Stimulated activated CD8-positive, alpha-beta memory T cell treated with anti-CD3 and anti-CD28 coated beads, Interleukin-4, amount 100 ng/mL, for 48 hours (primary cell): Measurements from ENCODE around the gene MUC6.
A peak's percentile ranks its signal among the peaks of the same experiment; 100 is the strongest.

Experiments used
- DNase-seq: peaks from one replicate; pipeline ENCODE4 v3.0.0-alpha.2; 2020

The MUC6 gene

GRCh38 chr11:1071571-1072115 lies 35.1 kb upstream of the MUC6 start:
- no peak for DNase-seq

DNA sequence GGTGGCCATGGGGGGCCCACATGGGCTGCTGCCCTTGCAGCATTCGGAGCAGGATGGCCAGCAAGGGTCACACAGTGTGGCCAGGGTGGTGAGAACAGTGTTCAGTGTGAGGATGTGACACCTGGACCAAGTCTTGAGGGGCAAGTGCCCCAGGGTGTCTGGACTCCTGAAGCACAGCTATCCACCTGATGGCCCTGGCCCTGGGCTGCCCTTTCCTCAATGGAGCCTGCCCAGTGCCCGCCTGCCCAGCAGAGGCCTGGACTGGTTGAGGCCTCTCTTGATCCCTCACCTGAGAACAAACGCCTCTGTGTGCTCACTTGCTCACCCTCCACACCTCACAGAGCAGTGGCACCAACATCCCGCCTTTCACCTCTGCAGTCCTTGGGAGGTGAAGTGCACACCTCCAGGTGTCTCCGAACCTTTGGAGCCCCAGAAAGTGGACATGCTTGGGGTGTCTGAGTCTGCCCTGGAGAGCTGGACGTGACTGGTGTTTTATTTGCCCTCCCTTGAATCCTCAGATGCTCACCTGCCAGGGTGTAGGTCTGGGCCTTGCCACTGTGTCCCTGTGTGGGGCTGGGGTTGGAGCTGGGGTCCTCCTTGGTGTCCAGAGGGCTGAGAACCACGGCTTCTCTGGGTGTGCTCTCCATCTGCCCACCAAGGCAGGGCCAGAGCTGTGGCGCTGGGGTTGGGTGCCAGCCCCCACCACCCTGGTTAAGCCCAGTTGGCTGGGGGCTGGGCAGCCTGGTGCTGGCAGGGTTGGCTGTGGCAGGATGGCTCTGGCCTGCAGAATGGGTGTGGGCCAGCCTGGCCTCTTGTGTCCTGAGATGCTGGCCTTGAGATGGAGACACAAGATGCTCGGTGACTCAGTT lies 34.3 kb upstream of the MUC6 start:
- no peak for DNase-seq

DNA sequence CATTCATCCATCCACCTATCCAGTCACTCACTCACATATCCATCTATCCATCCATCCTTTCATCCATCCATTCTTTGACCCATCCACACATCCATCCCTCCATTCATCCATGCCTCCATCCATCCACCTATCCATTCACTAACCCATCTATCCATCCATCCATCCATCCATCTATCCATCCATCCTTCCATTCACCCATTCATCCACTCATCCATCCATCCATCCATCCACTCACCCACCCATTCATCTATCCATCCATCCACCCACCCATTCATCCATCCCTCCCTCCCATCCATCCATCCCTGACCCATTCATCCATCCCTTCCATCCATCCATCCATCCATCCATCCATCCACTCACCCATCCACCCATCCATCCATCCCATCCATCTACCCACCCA lies 33.2 kb upstream of the MUC6 start:
- no peak for DNase-seq

DNA sequence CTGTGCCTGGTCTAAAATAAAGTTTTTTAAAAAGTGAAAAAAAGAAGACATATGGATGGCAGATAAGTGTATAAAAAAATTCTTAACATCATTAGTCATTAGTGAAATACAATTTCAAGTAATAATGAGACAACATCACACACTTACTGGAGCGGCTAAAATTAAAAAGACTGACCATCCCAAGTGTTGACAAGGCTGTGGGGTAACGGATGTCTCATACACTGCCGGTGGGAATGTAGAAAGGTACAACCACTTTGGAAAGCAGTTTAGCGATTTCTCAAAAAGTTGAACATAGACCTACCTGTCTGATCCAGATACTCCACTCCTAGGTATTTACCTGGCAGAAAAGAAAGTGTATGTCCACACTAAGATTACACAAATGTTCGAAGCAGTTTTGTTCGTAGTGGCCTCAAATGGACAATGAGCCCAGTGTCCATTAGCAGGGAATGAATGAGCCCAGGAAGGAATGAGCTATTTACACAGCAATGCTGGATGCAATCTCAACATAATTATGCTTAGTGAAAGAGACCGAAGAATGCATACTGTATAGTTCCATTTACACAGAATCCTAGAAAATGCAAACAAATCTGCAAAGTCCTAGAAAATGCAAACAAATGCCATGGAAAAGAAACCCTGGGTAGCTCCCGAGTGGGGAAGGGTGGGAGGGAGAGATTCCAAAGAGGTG lies 31.4 kb upstream of the MUC6 start:
- DNase-seq = no peak

GRCh38 chr11:1064167-1064566 lies 27.6 kb upstream of the MUC6 start:
- DNase-seq = no peak

DNA sequence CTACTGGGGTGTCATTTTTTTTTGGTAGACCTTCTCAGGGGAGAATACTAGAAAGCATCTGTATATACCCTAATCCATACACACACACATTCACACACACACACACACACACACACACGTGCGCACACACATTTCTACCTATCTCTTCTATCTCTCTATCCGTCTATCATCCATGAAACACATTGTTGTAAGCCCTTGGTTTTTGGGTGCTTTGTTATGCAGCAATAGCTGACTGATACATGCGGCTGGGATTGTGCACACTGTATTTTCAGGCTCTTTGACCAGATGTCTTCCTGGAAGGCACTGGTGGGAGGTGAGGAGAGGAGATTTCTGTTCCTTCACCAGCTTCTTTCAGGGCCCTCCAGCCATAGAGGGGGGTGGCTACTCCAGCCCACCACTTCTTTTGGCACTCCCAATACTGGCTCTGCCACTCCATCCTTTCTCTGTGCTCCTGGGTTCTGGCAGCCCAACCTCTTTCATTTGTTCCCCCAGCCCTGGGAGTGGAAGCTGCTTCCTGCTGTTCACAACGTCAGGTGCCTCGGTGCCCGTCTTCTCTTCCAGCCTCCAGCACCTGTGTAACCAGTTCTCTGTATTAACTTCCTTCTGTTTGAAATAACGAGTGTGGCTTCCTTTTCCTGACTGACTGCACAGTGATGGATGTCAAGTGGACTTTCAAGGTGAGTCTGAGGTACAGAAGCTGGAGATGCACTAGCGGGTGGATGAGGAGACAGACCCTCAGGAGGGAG lies 25.7 kb upstream of the MUC6 start:
- no peak for DNase-seq

DNA sequence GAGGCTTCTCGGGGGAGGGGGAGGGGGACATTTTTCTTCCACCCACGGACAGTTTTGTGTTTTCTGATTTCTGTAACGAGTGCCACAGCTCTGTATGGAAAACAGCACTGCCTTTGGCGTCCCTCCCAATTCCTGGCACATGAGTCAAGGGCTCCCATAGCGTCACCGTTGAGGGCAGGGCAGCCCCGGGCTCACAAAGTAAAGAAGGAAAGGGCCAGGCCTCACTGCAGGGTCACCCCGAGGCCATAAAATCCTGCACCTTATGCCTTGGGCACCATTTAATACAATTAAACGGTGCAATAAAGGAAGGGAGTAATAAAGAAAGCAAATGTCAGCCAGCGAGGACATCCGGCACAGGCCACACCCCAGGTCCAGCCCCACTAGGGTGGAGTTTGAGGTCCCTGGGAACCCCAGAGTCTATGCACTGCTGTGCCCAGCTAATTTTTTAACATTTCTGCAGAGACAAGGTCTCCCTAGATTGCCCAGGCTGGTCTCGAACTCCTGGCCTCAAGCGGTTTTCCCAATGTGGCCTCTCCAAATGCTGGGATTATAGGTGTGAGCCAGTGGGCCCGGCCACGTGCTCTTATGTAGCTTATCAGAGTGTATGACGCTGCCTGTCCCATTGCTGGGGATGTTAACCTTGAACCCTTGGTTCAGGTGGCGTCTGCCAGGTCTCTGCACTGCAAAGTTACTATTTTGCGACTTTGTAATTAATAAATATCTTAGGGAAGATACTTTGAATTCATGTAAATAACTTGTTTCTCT lies 24.5 kb upstream of the MUC6 start:
- no peak for DNase-seq

DNA sequence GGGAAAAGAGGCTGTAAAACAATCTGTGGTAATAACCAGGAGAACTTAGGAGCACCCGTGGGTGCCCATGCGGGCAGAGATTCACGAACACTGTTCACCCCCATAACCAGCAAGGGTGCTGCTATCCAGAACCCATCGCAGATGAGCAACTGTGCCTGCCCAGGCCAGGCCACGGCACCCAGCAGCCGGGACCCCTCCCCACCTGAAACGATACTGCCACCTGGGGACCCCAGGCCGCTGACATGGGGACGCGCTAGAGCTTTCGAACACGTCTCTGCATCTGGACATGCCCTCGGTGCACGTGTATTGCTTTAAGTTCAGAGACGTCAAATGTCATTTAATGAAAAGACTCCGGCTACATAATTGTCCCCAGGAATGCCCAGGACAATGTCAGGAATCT lies 23.9 kb upstream of the MUC6 start:
- DNase-seq = no peak

DNA sequence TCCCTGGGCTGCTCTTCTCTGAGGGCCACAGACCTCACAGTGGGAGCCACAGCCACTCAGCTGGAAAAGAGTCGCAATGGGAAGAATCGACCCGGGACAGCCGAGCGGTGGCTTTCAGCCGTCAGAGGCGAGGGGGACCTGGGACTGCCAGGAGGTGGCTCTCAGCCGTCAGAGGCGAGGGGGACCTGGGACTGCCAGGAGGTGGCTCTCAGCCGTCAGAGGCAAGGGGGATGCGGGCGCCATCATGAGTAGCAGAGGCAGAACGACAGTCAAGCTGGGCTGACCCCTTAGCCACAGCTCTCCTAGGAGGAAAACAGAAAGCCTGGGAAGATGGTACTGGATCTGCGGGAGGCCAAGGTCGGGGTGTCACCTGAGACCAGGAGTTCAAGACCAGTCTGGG lies 23.2 kb upstream of the MUC6 start:
- DNase-seq = no peak

GRCh38 chr11:1057806-1058205 lies 21.3 kb upstream of the MUC6 start:
- DNase-seq = no peak

DNA sequence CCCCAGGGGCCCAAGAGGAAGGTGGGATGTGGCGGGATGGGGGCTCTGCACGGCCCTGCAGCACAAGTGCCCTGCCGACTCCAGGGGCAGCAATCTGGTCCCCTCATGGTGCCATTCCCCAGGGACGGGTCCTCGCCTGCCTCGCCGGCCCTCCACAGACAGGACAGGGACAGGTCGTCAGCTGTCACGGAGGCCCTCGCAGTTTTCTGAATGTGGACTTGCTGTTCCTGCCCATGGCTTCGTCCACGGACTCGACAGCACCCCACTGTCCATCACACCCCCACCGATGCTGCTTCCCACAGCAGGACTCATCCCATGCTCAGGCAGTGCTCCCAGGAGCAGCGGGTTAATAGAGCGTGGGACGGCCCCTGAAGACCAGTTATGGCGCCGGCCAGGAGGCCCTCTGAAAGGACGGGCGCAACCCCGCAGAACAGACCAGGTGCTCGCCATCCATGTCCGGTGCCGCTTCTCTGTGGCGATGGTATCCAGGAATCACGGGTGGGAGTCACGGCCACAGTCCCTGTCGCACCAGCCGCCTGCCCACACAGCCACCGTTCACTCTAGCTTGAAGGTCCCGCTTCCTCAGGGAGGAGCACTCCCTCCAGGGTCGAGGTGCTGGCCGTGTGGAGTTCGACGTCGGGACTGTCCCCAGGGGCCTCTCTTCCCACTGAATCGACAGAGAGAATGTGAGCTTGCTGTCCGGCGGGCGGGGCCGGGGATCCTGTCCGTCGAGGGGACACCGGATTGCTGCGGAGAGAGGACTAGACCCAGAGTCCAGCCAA lies 19.7 kb upstream of the MUC6 start:
- DNase-seq = no peak

DNA sequence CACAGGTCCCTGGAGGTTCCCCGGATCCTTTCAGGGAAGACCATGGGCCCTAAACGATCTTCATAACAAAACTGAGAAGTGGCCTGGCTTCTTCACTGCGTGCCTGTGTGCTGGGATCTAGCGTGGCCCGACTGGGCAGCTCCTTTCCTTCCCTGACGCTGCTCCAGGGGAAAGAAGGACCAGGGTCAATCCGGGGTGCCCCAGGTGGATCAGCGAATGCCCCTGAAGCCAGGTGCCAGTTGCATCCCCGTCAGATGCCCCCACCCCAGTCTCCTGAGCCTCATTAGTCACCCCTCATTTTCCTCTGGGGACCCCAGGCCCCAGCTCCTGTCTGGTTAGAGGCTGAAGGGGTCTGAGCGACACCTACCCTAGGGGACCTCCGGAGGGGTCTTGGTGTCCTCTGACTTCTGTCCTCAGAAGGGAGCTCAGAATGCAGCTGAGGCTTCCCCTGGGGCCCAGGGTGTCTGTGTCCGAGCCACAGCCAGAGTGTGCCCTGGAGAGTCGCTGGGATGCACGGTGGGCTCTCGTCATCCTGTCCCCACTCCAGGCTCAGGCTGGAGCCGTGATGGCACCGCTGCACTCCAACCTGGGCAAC lies 18.7 kb upstream of the MUC6 start:
- no peak for DNase-seq

DNA sequence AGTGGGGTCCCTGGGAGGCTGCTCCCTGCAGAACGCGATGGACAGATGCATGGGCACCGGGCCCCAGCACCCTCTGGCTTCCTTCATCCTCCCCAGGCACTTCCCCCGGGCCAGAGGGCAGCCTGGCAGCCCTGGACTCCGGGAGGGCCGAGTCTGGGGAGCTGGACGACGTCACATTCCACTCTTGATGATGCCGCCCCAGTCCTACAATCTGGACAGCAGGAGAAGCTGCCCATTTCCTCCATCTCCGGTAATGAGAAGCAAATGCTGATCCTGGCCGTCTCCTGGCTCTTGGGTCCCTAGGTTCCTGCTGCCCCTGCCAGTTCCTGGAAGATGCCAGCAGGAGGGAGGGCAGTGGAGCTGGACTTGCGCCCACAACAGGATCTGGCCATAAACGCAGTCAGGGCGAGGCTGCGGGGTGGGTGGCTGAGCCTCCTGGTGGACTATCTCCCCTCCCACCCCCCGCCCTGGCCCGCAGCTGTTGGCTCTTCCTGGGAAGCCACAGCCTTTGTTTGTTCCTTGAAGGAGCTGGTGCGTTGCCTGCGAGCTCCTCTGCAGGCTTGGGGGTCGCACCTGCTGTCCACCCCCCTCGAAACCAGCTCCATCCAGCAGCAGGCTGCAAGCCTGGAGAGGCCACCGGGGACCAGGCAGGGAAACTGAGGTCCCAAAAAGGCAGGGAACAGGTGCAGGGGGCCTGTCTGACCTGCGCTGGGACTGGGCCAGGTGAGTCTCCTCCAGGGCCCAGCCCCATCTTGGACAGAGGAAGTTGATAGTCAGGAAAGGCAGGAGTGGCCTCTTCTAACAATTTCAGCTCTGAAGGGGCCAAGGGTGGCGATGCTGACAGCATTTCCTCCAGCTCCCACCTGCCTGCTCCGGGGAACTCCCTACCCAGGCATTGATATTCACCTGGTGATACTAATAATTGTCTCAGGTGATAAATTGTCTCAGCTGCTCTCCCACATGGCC lies 17.9 kb upstream of the MUC6 start:
- DNase-seq = no peak

DNA sequence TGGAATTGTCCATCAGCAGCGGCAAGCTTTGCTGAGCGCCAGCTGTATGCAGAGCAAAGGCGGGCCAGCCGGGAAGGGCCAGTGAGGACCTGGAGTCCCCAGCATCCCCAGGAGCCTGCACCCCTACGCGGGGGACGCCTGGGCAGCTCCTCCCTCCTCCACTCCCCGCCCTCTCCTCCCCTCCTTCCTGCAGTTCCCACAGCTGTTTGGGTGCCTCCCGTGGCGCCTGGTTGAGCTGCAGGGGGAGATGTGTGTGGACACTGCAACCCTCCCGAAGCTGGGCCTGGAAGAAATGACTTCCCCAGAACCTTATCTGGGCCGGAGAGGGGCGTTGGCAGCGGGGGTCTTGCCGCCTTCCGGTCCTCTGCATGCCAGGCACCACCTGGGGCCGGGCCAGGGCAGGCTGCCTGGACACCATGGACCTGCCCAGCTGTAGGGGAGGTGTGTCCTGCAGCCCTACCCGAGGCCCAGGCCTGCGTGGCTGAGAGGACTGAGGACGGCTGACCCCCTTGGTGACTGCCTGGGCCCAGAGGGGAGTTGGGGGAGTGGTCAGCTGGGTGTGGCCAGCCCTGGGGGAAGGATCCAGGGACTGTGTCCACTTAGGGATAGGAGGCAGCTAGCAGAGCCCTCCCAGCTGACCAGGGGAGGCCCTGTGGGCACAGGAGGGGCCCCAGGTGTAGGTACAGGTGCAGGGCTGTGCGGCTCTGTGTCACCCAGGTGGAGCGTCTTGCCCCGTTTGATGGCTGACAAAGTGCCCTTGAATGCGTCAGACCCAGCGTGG lies 16.8 kb upstream of the MUC6 start:
- DNase-seq = no peak

DNA sequence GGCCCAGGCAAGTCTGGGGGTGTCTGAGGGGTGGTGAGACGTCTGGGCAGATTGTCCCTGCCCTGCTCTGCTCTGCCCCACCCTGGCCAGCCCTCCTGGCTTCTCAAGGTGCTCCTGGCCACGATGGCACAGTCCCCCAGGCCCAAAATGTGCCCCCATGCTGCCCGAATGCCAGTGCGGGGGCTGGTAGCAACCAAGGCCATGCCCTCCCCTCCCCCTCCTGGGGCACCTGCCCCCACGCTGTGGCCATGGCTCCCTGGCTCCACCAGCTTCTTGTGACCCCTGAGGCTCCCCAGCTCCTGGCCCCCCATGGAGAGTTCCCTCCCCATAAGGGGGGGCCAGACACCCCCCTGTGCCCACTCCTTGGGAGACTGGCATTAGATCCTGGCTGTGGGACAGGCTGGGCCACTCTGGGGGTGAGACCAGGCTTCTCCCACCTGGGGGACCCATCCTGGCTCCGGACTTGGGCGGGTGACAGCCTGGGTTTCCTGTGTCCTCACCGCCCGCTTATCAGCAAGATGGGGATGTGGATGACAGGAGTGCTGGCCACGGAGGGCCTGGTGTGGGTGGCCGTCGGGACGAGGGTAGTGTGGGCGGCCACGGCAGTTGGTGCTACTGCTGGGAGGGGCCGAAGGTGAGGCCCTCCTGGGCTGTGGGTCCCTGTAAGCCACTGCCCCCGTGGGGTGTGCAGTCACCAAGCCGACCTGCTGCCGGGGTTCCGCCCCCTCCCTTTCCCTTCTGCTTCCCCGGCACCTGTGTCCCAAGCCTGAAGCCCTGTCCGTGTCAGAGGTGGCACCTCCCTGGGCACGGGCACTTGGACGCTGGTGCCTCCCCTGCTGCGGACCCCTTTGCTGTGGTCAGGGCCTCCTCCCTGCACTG lies 15.9 kb upstream of the MUC6 start:
- no peak for DNase-seq

DNA sequence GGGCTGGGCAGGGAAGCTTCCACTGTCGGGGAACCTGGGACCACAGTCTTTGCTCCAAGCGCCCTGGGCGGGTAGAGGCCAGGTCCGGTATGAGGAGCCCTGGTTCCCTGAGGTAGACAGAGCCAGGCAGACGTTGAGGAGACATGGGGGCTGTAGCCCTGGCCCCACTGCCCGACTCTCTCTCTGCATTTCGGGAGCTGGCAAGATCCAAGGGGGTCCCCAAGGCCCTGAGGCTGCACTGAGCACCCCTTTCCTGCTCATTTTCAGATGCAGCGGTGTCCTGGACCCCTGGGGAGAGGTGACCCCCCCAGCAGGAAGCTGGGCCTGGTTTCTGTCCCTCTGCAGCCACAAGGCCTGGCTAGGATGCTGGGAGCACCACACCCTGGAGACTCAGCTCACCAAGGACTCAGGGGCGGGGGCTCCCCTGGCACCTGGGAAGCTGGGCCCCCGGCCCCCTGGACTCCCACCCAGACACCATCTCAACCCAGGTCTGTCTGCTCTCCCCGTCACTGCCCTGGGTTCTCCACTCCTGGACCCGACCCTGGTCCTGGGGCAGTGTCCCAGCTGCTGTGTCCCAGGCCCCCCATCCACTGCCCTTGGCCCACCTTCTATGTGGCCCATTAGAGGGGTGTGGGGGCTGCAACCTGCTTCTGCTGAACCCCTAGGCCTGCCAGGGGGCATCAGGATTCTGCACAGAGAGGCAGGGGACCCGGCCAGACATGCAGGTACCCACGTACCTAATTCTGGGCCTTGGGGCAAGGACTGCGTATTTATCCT lies 15.0 kb upstream of the MUC6 start:
- DNase-seq = no peak

DNA sequence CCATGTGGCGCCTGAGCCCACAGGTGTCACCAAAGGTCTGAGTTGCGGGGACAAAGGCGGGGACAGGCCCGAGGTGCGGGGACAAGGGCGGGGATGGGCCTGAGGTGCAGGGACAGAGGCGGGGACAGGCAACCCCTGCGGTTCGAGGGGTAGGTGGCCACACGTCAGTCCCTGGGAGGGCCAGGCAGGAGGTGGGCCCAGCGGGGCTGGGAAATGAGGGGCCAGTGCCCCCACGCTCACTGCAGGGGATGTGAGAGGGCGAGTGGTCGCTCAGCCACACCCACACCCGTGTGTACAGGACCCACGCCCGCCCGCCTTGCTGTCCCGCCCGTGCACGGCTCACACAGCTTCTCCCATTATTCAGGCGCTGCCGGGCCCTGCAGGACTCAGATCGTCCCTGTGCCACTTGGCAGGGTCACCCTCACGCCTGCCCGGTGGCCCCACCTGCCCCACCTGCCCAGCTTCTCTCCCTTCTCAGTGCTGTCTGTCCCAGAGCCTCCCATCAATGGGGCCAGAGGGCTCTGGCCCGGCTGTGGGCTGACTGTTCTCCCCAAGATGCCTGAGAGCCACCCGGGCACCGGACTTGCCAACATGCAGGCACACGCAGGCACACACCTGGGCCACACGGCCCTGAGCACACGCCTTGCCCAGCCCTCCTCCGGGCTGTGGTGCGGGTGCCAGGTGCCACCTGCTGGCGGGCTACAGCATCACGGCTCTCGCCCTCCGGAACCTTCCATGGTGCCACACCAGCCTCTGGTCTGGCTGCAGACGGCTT lies 14.2 kb upstream of the MUC6 start:
- DNase-seq = peak; percentile 83
